HG03103 (cell line): ENCODE results near the gene CPED1.
A peak's percentile ranks its signal among the peaks of the same experiment; 100 is the strongest.
"Not testable (repeated sequence)": the region's sequence is repeated elsewhere in the genome, so short reads cannot be mapped to it uniquely, and the experiment has no call there.

ENCODE experiments used
- ATAC-seq: cut with Tn5 transposase; IDR thresholded peaks from one replicate; pipeline ENCODE4 v1.9.1; 2021; ENCODE audit warnings: low read depth; ENCODE audit not compliant: unreplicated experiment

CPED1 gene

DNA sequence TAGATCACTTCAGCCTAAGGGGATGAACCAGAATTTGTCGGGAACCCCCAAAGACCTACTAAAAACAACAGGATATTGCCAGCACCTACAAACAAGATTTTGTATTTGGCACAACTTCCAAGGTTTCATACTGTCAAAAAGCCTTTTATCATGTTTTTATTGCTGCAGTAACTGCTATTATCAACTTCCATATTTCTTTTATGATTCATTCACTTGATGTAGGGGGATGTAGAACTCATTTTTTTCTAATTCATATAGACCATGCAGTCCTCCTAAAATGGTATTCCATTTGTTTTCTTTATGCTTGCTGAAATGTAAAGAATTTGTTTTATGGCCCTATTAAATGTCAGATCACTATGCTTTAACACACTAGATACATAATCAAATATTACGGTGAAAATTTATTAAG is 310.3 kb downstream of the CPED1 start:
- no peak for ATAC-seq

DNA sequence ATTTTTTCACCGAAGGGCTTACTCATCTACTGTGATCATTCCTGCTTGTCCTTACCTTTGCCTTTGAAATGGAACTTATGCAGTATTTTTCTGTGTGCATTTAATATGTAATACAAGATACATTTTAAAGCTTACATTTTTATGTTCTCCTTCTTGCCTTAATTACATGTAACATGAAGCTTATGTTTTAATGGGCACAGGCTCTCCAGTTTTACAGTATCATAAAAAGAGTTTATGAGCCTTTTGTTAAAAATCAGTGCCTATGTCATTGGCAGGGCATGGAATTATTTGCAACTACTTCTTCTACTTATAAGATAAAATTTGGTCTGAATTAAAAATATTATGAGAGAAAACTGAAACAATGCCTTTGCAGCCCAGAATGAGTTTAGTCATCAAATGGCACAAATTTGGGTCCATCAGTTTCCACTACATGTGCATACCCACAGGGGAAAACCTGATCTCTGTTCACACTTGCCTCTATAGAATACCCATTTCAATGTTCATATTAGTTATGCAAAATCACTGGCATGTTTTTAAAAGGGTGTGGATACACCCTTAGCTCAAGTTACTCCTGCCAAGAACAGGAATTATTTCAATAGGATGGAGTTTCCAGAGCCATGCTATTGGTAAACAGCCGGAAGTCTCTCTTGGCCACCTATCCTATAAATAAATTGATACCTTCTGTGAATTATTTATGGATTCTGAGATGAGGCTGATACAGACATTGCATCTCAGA is 312.3 kb downstream of the CPED1 start:
- no peak for ATAC-seq

DNA sequence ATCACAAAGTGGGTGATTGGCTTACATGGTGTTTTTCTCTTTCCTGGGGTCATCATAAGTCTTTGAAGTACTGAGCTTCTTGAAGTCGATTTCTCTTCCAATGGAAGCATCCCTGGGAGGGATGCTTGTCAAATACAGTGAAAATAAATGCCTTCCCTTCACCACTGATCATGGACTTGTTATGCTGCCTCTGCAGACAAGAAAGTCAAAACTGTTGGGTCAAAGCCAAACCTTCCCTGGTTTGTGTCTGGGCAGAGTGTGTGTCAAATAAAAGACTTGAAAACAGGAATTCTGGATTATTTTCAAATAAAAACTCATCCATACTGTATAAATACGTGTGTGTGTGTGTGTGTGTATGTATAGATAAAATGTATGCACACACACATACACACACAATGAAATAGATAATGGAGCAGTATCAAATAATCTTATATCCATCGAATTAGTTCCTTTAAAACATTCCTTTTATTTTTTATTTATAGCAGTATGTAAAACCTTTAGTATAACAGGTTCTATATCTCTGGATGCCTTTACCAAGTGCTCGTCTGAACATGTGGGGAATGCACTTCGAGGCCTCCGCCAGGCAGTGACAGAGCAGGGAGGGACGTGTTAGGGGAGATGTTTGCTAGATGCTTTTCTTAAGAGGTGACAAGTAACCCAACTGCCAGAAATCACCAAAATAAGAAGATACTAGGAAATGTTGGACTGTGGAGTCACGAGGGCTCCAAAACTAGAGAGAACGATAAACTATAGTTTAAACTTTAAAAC is 313.1 kb downstream of the CPED1 start:
- no peak for ATAC-seq

DNA sequence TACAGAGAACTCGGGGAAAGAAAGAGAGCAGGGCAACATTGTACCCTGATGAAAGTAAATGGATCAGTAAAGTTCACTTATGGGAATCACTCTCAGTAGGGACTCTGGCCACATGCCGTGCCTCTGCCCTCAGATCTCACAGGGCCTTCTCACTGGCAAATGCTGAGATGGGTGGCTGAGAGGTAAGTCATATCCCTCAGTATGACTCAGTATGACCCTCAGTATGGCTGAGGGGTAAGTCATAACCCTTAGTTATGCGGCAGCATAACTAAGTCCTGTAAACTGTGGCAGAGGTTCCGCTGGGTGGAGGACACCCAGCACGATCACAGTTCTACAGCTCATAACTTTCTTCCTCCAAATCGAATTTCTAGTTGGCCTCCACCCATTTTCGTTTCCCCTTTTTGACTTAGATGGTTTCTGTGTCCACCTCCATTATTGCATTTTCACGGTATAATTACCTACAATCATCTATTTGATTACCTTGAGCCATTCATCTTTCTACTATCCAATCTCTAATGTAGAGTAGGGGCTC is 313.8 kb downstream of the CPED1 start:
- peak; percentile 97 for ATAC-seq

DNA sequence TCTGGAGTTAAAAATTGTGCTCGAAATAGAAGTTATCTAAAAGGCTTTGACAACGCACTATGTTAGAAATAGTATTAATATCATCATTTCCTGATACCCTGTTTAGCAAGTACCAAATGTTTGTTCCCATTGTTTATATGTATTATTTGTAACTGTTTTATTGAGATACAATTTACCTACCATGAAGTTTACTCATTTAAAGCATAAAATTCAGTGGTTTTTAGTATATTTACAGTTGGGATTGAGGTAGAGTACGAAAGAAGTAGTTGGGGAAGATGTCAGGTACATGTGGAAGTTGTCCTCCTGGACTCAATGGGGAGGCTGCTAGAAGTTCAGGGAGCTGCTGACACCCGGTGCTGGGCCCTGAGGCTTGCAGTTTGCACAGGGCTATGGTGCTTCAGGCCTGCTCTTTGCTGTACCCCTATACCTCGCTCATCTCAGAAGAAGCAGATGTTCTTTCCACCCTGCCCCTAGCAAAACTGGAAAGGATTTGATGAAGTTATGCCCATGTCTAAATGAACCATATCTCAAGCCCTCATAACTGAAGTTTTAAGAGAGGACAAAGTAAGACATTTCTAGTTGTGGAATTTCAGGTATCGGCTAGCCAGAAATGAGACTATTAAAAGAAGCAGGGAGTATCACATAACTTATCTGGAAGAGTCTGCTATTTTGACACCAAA is 315.1 kb downstream of the CPED1 start:
- no peak for ATAC-seq

DNA sequence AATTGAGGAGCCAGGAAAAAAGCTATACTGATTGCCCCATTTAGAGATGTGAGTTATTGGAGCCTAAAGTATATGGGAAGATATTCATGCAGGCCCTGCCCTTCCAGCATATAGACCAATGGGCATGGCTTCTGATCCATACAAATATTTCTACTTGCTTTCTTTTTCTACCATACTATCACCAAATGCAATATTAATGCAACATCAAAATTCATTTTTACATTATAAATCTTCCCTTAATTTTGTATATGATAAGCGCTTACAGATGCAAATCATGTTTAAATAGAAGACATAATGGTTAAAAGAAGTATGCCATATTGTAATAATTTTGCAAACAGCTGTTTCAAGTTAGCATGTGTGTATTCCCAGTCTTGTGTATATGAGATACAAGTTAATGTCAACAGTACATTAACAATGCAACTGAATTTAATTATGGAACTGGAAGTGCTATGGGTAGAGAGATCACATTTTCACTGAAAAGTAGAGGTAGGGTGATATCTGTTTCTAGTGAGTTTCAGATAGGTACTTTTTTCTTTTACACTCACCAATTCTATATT is 315.7 kb downstream of the CPED1 start:
- no peak for ATAC-seq

DNA sequence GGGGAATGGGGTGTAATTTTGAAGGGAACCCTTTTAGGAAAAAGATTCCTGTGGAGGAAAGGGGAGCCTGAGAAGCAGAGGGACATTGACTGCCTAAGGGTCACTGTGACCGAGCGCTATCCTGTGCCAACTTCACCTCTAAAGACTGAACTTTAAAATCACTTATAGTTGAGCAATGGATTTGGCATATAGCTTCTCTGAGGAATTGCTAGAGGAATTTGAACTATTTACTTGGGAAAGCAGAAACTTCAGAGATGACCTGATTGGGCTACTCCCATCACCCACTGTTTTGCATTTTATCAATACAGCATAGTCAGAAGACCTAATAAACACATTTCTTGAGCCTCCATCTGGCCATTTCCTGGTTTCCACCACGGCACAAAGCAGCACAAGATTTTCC is 316.6 kb downstream of the CPED1 start:
- ATAC-seq: no peak

DNA sequence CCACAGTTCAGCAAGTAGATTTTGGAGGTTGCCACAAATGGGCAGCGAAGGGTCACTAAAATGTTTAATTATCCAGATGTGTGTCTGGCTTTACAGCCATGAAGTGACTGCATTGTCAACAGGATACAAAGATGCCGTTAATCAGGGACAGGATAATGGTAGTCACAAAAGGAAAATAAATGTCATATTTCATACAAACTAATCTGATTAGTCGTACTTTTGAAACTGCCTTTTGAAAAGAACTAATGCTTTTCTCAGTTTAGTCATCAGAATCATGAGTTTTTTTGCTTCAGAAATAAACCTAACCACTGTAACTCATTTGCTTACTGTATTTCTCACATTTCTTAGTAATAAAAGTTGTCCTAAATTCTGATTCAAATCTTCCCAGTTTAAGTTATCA is 318.1 kb downstream of the CPED1 start:
- no peak for ATAC-seq

DNA sequence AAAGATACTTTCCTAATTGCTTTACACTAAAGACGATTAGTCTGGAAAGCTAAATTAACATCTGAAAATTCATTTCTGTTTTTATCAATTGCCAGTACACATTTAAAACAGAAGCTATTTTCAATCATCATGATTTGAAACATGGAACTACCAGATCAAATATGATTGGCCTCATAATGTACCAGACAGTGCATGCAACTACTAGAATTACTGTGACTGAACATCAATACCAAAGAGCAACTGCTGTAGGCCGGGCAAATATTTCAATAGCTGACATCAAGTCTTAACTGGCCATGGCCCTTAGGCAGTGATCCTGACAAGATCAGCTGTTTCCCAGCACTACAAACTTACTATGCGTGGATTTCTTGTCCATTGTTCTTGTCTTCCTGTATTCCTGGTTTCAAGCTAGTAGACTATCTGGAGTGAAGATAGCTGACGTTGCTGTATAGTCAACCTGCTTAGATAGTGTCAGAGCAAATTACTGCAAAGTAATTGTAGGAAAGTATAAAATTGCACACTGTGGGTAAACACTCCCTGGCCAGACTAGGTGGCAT is 318.6 kb downstream of the CPED1 start:
- ATAC-seq: no peak

DNA sequence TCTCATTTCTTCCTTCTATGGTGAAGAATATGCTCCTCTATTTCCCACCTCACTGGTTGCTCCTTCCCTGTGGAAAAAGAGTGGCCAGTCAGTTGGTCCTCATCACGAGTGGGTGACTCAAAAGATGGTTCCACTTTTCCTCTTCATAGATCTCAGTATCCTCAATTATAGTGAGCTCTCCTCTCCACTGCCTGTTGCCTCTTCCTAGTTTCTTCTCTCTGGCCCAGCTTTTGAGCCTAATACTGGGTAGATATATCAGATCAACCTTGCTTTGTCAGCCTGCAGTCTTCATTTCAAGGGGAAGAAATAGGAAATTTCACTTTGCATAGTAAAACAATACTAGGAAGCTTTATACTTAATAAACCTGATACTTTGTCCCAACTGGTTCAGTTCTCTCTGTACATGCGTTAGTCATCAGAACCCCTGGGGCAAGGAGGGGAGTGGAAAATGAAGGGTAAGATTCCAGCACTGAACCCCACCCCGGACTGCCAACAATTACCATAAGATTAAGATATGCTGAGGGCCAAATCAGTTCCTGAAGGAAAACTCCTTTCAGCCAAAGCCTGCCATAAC is 324.8 kb downstream of the CPED1 start:
- ATAC-seq: no peak

DNA sequence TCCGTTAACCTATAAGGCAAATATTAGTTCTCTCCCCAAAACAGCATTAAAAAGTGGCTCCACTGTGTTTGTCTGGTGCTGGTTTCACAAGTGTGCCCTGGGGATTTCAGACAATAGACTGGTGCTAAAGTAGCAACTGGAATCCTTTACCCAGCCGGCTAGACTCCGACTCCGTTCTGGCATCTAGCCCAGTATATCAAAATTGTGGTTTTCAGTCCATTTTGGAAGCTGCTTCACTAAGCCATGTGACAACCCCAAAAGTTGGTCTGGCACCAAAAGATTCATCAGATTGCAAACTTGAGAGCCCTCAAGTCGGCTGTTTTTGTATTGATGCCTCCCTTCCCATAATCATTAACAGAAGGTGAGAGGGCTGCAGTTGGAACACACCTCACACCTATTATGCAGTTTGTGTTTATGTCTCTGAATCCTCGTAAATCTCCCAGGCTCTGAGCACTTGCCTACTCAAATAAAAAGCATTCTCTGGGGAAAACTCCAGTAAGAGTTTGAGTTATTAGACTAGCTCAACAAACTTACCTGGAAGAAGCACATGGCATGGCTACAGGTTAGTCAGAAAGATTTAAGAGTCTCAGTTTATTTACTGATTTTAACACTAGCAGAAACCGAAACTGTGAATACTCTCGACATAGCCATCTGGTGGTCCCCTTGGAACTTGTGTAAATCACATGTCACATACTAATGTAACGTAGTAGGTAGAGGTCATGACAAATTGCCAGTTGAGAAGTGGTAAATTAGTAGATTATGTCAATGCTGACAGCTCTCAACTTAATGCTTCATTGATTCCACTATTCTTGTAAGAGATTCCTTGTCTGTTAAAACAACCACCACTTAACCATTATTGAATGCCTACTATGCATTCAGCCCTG is 325.5 kb downstream of the CPED1 start:
- ATAC-seq: peak; percentile 90

DNA sequence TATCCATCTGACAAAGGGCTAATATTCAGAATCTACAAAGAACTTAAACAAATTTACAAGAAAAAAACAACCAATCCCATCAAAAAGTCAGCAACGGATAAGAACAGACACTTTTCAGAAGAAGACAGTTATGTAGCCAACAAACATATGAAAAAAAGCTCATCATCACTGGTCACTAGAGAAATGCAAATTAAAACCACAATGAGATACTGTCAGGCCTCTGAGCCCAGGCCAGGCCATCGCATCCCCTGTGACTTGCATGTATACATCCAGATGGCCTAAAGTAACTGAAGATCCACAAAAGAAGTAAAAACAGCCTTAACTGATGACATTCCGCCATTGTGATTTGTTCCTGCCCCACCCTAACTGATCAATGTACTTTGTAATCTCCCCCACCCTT is 326.7 kb downstream of the CPED1 start:
- ATAC-seq: not testable (repeated sequence)

DNA sequence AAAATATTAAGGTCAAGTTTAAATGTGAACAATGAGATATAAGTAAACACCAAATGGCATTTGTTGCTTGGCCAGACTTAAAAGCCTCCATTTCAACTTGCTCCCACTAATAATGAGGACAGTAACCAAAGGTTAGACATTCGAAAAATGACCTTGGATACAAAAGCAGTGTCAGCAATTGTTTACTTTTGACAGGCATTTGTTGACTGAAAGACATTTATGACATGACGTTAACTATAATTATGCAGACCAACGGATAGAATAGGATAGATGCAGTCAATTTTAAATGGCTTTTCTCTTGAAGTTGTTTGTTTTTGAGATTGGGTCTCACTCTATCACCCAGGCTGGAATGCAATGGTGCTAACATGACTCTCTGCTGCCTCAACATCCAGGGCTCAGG is 333.9 kb downstream of the CPED1 start:
- ATAC-seq: no peak

DNA sequence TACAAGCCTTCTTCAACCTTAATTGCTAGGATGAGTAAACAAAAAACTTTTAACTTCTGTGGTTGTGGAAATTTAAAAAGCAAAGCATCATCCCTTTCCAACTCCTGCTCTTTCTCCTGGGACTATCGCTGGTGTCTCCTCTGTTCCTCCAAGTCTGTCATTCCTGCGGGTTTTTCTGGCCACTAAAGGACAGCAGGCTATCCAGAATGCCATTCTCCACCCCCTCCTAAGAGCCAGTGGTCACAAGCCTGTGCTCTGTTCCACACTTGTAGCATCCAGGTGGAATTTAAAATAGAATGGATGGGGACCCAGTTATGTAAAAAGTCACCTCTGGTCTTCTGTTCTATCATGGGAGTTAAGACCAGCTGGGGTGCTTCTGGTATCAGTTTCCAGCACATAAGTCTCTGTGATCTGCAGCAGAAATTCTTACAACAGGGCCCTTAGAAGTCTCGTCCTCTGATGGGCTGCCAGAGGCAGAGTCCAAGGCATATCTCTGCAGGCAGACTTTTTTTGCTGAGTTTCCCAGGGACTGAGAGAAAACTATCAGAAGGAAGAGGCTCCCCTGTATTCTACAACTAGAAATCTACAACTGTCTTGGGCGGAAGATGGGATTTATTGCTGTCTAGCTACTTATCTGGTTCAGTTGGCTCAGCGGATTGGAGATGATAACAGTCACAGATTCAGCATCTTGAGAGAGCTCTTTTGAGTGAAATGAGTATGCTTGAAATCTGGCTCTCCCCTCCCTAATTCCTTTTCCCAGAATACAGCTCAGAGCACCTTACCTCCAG is 335.2 kb downstream of the CPED1 start:
- no peak for ATAC-seq

DNA sequence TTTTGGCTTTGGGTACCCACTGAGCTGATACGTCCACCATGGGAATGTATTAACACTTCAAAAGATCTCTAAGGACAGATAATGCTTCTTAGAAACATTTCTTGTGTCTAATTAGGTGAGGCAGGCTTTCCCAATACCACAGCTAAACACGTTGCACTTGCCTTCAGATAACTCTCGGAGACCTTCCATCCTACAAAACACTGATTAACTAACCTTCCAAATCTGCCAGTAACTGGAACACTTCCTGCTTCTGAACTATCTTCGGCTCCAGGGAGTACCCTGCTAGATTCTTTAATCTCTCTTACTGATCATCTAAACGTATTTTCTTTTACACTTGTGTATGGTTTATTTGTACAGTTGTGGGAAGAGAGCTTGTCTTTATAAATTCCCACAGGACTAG is 339.2 kb downstream of the CPED1 start:
- ATAC-seq: no peak

DNA sequence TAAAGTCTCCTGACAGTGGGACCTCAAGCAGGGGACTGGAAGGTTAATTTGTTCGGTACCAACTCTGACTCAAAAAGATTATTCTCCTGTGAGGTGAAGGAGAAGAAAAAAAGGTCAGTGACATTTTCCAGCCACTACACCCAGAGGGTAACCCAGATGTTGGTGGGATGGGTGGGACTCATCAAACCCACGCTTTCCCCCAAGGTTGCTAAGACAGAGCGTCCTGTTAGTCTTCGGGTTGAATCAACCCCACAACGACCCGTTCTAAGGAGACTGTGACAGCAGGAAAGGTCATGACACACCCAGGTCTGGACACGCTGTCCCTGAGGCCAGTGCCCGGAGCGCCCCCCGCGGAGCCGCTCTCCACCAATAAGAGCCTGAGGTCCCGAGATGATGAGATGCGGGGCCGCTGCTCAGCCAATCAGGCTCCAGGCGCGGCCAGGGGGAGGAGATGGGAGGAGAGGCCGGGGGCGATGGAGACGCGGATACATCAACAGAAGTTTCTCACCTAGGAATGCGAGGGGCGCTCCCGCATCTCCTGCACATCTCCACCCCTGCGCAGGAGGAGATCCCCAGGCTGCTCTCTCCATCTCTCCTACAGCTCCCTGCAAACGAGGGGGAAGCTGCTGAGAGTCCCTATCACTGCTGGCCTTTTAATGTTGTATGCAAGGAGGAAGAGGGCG is 340.1 kb downstream of the CPED1 start, which contains the start of gene WNT16:
Gene WNT16, plus strand, starts transcription at position 493 of the 683 bp plus-strand sequence. CDS start 293 bp downstream, outside the sequence.
- ATAC-seq: no peak

DNA sequence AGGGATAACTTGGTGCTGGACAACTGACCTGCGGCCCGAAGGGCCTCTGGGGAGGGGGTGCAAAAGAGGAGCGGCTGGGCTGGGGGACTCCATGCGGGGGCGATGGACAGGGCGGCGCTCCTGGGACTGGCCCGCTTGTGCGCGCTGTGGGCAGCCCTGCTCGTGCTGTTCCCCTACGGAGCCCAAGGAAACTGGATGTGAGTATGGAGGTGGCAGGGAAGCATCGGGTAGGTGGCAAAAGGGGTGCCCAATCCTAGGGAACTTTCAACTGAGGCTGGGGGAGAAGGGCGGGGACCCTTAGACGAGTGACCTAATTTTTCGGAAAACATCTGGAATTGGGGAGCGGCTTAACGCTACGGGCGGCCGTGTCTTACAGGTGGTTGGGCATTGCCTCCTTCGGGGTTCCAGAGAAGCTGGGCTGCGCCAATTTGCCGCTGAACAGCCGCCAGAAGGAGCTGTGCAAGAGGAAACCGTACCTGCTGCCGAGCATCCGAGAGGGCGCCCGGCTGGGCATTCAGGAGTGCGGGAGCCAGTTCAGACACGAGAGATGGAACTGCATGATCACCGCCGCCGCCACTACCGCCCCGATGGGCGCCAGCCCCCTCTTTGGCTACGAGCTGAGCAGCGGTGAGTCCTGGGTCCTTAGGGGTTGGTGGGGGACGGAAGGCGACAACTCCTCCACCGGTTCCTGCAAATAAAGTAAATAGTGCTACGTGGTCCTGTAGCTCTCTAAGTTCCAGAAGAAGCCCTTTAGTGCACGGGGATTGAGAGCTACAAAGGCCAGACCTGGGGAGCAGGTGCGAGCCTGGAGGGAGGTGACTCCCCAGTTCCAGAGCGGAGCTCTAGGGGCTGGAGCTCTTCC is 340.9 kb downstream of the CPED1 start:
- no peak for ATAC-seq
